HEK293 (cell line): ENCODE data around the gene TSPAN9.

ENCODE experiments used
- CTCF ChIA-PET: fragments of 350-600 bp; formaldehyde crosslinking; extraction: SDS; loops from one replicate; lab custom pipeline; 2021; ENCODE audit warnings: antibody characterized with exemption; lab: Yijun Ruan, JAX
- POLR2A ChIA-PET: fragments of 300-600 bp; formaldehyde crosslinking; extraction: SDS; loops from one replicate; lab custom pipeline; 2020; ENCODE audit warnings: antibody characterized with exemption, inconsistent platforms; lab: Yijun Ruan, JAX
- H3K27ac ChIP-seq: fragments of 200-500 bp; sonication (Bioruptor generic); 2 replicates; pipeline ENCODE4 v1.5.1; 2014; ENCODE audit warnings: low read depth, low read length, control low read depth, inconsistent platforms; ENCODE audit errors: extremely low read depth
- H3K36me3 ChIP-seq, 2 experiments: fragments of 200-500 bp in 1 of 2; sonication (Bioruptor generic) in 1 of 2; 1 replicate in 1 of 2; 2 replicates in 1 of 2; pipeline ENCODE4 v1.5.1; 2014 to 2017; ENCODE audit warnings: inconsistent platforms in 2 of 2, low read length in 2 of 2; ENCODE audit not compliant: control insufficient read depth in 2 of 2, insufficient read depth in 1 of 2
- H3K4me1 ChIP-seq: fragments of 200-500 bp; sonication (Bioruptor generic); 2 replicates; pipeline ENCODE4 v1.5.1; 2014; ENCODE audit warnings: mild to moderate bottlenecking, low read length, inconsistent platforms; ENCODE audit not compliant: control insufficient read depth, insufficient read depth
- H3K4me3 ChIP-seq: 2 replicates; pipeline ENCODE4 v1.5.1; 2011; ENCODE audit warnings: low read depth, mild to moderate bottlenecking, control low read depth, low read length, moderate library complexity
- H3K9me3 ChIP-seq: fragments of 200-500 bp; sonication (Bioruptor generic); 2 replicates; pipeline ENCODE4 v1.5.1; 2014; ENCODE audit warnings: low read depth, low read length, inconsistent platforms; ENCODE audit not compliant: control insufficient read depth, insufficient read depth
- GLI2 ChIP-seq: fragments of 450-650 bp; formaldehyde crosslinking; IDR thresholded peaks from 2 replicates; pipeline ENCODE4; 2017; ENCODE audit warnings: missing biosample characterization, missing genetic modification characterization, low read depth, borderline replicate concordance
- KLF1 ChIP-seq: fragments of 450-650 bp; formaldehyde crosslinking; IDR thresholded peaks from 2 replicates; pipeline ENCODE4 v1.5.1; 2016; ENCODE audit warnings: missing biosample characterization, missing genetic modification characterization
- KLF7 ChIP-seq: fragments of 450-650 bp; formaldehyde crosslinking; IDR thresholded peaks from 2 replicates; pipeline ENCODE4 v1.5.1; 2016; ENCODE audit warnings: missing biosample characterization, missing genetic modification characterization, borderline replicate concordance
- ZBTB17 ChIP-seq: fragments of 450-650 bp; formaldehyde crosslinking; IDR thresholded peaks from 2 replicates; pipeline ENCODE4 v1.5.1; 2016; ENCODE audit warnings: missing biosample characterization, missing genetic modification characterization
- ZBTB7A ChIP-seq: fragments of 450-650 bp; formaldehyde crosslinking; IDR thresholded peaks from 2 replicates; pipeline ENCODE4 v1.5.1; 2016; ENCODE audit warnings: low read depth, missing biosample characterization, missing genetic modification characterization
- ZFP3 ChIP-seq: fragments of 450-650 bp; formaldehyde crosslinking; IDR thresholded peaks from 2 replicates; pipeline ENCODE4 v1.5.1; 2016; ENCODE audit warnings: low read depth, missing biosample characterization, missing genetic modification characterization
- ZFP41 ChIP-seq: fragments of 450-650 bp; formaldehyde crosslinking; IDR thresholded peaks from 2 replicates; pipeline ENCODE4 v1.5.1; 2016; ENCODE audit warnings: missing biosample characterization, missing genetic modification characterization, borderline replicate concordance
- ZNF146 ChIP-seq: fragments of 450-650 bp; formaldehyde crosslinking; IDR thresholded peaks from 2 replicates; pipeline ENCODE4 v1.5.1; 2016; ENCODE audit warnings: missing biosample characterization, missing genetic modification characterization
- ZNF157 ChIP-seq: fragments of 450-650 bp; formaldehyde crosslinking; IDR thresholded peaks from 2 replicates; pipeline ENCODE4 v1.5.1; 2016; ENCODE audit warnings: missing biosample characterization, missing genetic modification characterization
- ZNF174 ChIP-seq: fragments of 450-650 bp; formaldehyde crosslinking; IDR thresholded peaks from 2 replicates; pipeline ENCODE4 v1.5.0; 2017; ENCODE audit warnings: missing biosample characterization, mild to moderate bottlenecking, missing genetic modification characterization
- ZNF184 ChIP-seq: fragments of 450-650 bp; IDR thresholded peaks from 2 replicates; pipeline ENCODE4 v1.5.1; 2018; ENCODE audit warnings: missing biosample characterization, mild to moderate bottlenecking, missing genetic modification characterization
- ZNF23 ChIP-seq: fragments of 450-650 bp; formaldehyde crosslinking; IDR thresholded peaks from 2 replicates; pipeline ENCODE4 v1.5.1; 2016; ENCODE audit warnings: missing biosample characterization, missing genetic modification characterization, borderline replicate concordance
- ZNF335 ChIP-seq: fragments of 450-650 bp; formaldehyde crosslinking; conservative IDR thresholded peaks from 2 replicates; pipeline ENCODE4 v1.5.1; 2016; ENCODE audit warnings: missing biosample characterization, missing genetic modification characterization
- ZNF350 ChIP-seq: fragments of 450-650 bp; formaldehyde crosslinking; IDR thresholded peaks from 2 replicates; pipeline ENCODE4 v1.5.0; 2017; ENCODE audit warnings: missing biosample characterization, mild to moderate bottlenecking, missing genetic modification characterization
- ZNF366 ChIP-seq: fragments of 450-650 bp; formaldehyde crosslinking; conservative IDR thresholded peaks from 2 replicates; pipeline ENCODE4 v1.5.1; 2016; ENCODE audit warnings: missing biosample characterization, missing genetic modification characterization
- ZNF391 ChIP-seq: fragments of 450-650 bp; formaldehyde crosslinking; IDR thresholded peaks from 2 replicates; pipeline ENCODE4 v1.5.1; 2016; ENCODE audit warnings: low read depth, missing biosample characterization, missing genetic modification characterization, borderline replicate concordance
- ZNF433 ChIP-seq: fragments of 450-650 bp; formaldehyde crosslinking; IDR thresholded peaks from 2 replicates; pipeline ENCODE4 v1.5.1; 2016; ENCODE audit warnings: missing biosample characterization, missing genetic modification characterization, low read depth
- ZNF501 ChIP-seq: fragments of 450-650 bp; formaldehyde crosslinking; IDR thresholded peaks from 2 replicates; pipeline ENCODE4 v1.5.1; 2016; ENCODE audit warnings: missing biosample characterization, missing genetic modification characterization
- ZNF529 ChIP-seq: fragments of 450-650 bp; formaldehyde crosslinking; IDR thresholded peaks from 2 replicates; pipeline ENCODE4 v1.5.1; 2017; ENCODE audit warnings: missing genetic modification characterization, missing biosample characterization; ENCODE audit not compliant: insufficient replicate concordance
- ZNF585B ChIP-seq: fragments of 450-650 bp; formaldehyde crosslinking; IDR thresholded peaks from 2 replicates; pipeline ENCODE4 v1.5.1; 2016; ENCODE audit warnings: missing biosample characterization, missing genetic modification characterization
- ZNF623 ChIP-seq: fragments of 450-650 bp; formaldehyde crosslinking; IDR thresholded peaks from 2 replicates; pipeline ENCODE4 v1.5.1; 2016; ENCODE audit warnings: missing biosample characterization, missing genetic modification characterization
- ZNF626 ChIP-seq: fragments of 450-650 bp; sonication (Bioruptor Pico); formaldehyde crosslinking; IDR thresholded peaks from 2 replicates; pipeline ENCODE4 v1.5.1; 2018; ENCODE audit warnings: missing biosample characterization, missing genetic modification characterization, inconsistent platforms
- ZNF747 ChIP-seq: fragments of 450-650 bp; formaldehyde crosslinking; IDR thresholded peaks from 2 replicates; pipeline ENCODE4 v1.5.1; 2016; ENCODE audit warnings: missing biosample characterization, missing genetic modification characterization
- ZNF843 ChIP-seq: fragments of 450-650 bp; formaldehyde crosslinking; IDR thresholded peaks from 2 replicates; pipeline ENCODE4 v1.5.1; 2016; ENCODE audit warnings: missing biosample characterization, missing genetic modification characterization
- ZSCAN30 ChIP-seq: fragments of 450-650 bp; IDR thresholded peaks from 2 replicates; pipeline ENCODE4 v1.5.1; 2018; ENCODE audit warnings: missing biosample characterization, mild to moderate bottlenecking, missing genetic modification characterization, moderate library complexity
- TF ChIP-seq, protein P1 (sequence below): fragments of 450-650 bp; formaldehyde crosslinking; IDR thresholded peaks from 2 replicates; pipeline ENCODE4 v1.5.1; 2017; ENCODE audit warnings: missing biosample characterization, missing genetic modification characterization
- TF ChIP-seq, protein P2 (sequence below): fragments of 450-650 bp; formaldehyde crosslinking; IDR thresholded peaks from 2 replicates; pipeline ENCODE4 v1.5.1; 2016; ENCODE audit warnings: missing biosample characterization, missing genetic modification characterization

TSPAN9 gene

DNA sequence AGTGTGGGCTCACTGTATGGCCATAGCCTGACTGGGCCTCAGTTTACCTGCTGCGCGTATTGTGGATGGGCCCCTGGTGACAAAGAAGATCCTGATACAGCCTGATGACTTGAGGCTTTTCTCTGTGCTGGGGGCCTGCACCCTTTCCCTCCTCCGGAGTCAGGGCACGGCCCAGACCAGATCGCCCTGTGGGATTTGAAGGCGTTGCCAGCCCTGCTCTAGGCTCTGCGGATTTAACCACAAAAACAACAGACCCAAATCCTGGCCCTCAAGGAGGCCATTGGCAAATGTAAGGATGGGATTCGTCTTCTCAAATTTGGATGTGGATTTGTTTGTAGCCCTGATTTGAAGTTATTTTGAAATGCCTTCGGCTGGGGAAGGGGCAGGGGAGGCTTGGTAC lies 195.8 kb downstream of the TSPAN9 start:
- ChIA-PET CTCF (interaction anchor here (0.6 to 4.3 kb wide), 6 partner anchors 50 to 587 kb away, joined by 3 to 66 read pairs (median 9); no protein-coding TSS in a partner anchor), POLR2A (no interaction called here)
- H3K27ac ChIP-seq: no peak overlapping the region
- TF ChIP-seq ZNF157 (no peak), KLF7 (tag by site-specific recombination) (no peak), ZNF350 (tag by site-specific recombination) (no peak), ZNF23 (tag by site-specific recombination) (no peak), ZFP3 (tag by site-specific recombination) (no peak), ZSCAN30 (tag by site-specific recombination) (no peak), ZNF585B (tag by site-specific recombination) (no peak), ZNF623 (tag by site-specific recombination) (no peak), ZFP41 (tag by site-specific recombination) (no peak), ZBTB7A (no peak), ZNF501 (tag by site-specific recombination) (no peak), ZNF843 (tag by site-specific recombination) (no peak), ZNF626 (no peak), ZNF433 (tag by site-specific recombination) (no peak), GLI2 (tag by site-specific recombination) (no peak), ZNF391 (tag by site-specific recombination) (no peak), ZNF529 (tag by site-specific recombination) (no peak)
- no peaks in the 10 kb centered on the region for H3K9me3 ChIP-seq
- no peak overlapping the region for H3K4me3 ChIP-seq
- no peaks in the 10 kb centered on the region for H3K4me1 ChIP-seq
- H3K36me3 ChIP-seq: no peaks in the 10 kb centered on the region

DNA sequence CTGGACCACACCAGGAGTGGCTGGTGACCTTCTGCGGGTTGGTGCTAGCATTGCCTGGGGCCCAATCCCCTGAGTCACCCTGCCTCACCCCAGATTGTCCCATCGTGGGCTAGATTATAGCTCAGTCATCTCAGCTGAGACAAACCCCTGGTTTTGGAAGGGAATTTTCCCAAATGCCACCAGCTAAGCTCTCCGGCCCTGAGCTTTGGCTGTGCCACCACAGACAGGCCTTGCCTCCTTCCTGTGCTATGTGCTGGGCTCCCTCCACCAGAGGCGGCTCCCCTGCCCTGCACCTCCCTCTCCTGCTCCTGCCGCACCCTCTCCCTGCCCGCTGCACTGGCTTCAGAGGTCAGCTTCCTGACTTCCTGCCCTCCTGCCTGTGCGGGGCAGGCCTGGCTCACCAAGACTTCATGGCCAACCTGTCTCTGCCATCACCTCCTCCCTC lies 196.3 kb downstream of the TSPAN9 start:
- Histone ChIP-seq H3K9me3 (no peaks in the 10 kb centered on the region), H3K4me3 (no peak overlapping the region), H3K27ac (no peak overlapping the region), H3K4me1 (no peaks in the 10 kb centered on the region), H3K36me3 (no peaks in the 10 kb centered on the region)
- ChIA-PET CTCF (interaction anchor here (0.6 to 7.5 kb wide), 7 partner anchors 50 to 200 kb away, joined by 3 to 148 read pairs (median 13); no protein-coding TSS in a partner anchor), POLR2A (no interaction called here)
- TF ChIP-seq ZNF174 (tag by site-specific recombination): no peak
- TF ChIP-seq, protein P1, sequence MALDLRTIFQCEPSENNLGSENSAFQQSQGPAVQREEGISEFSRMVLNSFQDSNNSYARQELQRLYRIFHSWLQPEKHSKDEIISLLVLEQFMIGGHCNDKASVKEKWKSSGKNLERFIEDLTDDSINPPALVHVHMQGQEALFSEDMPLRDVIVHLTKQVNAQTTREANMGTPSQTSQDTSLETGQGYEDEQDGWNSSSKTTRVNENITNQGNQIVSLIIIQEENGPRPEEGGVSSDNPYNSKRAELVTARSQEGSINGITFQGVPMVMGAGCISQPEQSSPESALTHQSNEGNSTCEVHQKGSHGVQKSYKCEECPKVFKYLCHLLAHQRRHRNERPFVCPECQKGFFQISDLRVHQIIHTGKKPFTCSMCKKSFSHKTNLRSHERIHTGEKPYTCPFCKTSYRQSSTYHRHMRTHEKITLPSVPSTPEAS (tag by site-specific recombination): no peak
- TF ChIP-seq ZNF184 (tag by site-specific recombination): no peak
- no peak for TF ChIP-seq ZNF747 (tag by site-specific recombination)
- no peak for TF ChIP-seq ZNF366 (tag by site-specific recombination)
- TF ChIP-seq ZNF146 (tag by site-specific recombination): no peak
- no peak for TF ChIP-seq KLF1 (tag by site-specific recombination)
- TF ChIP-seq ZBTB17: no peak
- TF ChIP-seq ZNF843 (tag by site-specific recombination): no peak
- TF ChIP-seq ZNF501 (tag by site-specific recombination): no peak
- TF ChIP-seq, protein P2, sequence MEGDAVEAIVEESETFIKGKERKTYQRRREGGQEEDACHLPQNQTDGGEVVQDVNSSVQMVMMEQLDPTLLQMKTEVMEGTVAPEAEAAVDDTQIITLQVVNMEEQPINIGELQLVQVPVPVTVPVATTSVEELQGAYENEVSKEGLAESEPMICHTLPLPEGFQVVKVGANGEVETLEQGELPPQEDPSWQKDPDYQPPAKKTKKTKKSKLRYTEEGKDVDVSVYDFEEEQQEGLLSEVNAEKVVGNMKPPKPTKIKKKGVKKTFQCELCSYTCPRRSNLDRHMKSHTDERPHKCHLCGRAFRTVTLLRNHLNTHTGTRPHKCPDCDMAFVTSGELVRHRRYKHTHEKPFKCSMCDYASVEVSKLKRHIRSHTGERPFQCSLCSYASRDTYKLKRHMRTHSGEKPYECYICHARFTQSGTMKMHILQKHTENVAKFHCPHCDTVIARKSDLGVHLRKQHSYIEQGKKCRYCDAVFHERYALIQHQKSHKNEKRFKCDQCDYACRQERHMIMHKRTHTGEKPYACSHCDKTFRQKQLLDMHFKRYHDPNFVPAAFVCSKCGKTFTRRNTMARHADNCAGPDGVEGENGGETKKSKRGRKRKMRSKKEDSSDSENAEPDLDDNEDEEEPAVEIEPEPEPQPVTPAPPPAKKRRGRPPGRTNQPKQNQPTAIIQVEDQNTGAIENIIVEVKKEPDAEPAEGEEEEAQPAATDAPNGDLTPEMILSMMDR: no peak
- no peak for TF ChIP-seq ZNF335 (tag by site-specific recombination)
- TF ChIP-seq, all 188 proteins: peak for 0
